Measurements from ENCODE around the gene GFAP.
A peak's percentile ranks its signal among the peaks of the same experiment; 100 is the strongest.

The GFAP gene

GRCh38 chr17:44906010-44906646 is 9.2 kb downstream of the GFAP start (continued):
- TF ChIP-seq OSR2 (tag by site-specific recombination; IDR thresholded peaks at IDR 0.05) (peak; percentile 37), ZNF549 (tag by site-specific recombination; IDR thresholded peaks at IDR 0.05) (no peak), ZNF146 (tag by site-specific recombination; IDR thresholded peaks at IDR 0.05) (no peak), ZXDB (tag by site-specific recombination; IDR thresholded peaks at IDR 0.05) (no peak), ZBTB1 (tag by site-specific recombination; IDR thresholded peaks at IDR 0.05) (no peak), ZNF266 (tag by site-specific recombination; IDR thresholded peaks at IDR 0.05; ENCODE audit: low read depth) (no peak), ZNF416 (tag by site-specific recombination; IDR thresholded peaks at IDR 0.05) (no peak), ZEB2 (tag by site-specific recombination; IDR thresholded peaks at IDR 0.05) (peak; percentile 46; the same call in 1 of the 2 replicates), ZNF677 (tag by site-specific recombination; IDR thresholded peaks at IDR 0.05) (no peak), ZBTB20 (tag by site-specific recombination; IDR thresholded peaks at IDR 0.05) (no peak), KLF16 (tag by site-specific recombination; IDR thresholded peaks at IDR 0.05) (no peak), ZNF292 (tag by site-specific recombination; IDR thresholded peaks at IDR 0.05; ENCODE audit: borderline replicate concordance, low read depth) (no peak), ZNF629 (tag by site-specific recombination; IDR thresholded peaks at IDR 0.05) (peak; percentile 54; the same call in 1 of the 2 replicates), ZNF600 (tag by site-specific recombination; IDR thresholded peaks at IDR 0.05) (0 out of 2 replicates have a peak, but pooled peaks have one; percentile 21), TRIM28 (IDR thresholded peaks at IDR 0.05; ENCODE audit: borderline replicate concordance, low read length) (no peak), GLIS2 (tag by site-specific recombination; IDR thresholded peaks at IDR 0.05) (no peak)

DNA sequence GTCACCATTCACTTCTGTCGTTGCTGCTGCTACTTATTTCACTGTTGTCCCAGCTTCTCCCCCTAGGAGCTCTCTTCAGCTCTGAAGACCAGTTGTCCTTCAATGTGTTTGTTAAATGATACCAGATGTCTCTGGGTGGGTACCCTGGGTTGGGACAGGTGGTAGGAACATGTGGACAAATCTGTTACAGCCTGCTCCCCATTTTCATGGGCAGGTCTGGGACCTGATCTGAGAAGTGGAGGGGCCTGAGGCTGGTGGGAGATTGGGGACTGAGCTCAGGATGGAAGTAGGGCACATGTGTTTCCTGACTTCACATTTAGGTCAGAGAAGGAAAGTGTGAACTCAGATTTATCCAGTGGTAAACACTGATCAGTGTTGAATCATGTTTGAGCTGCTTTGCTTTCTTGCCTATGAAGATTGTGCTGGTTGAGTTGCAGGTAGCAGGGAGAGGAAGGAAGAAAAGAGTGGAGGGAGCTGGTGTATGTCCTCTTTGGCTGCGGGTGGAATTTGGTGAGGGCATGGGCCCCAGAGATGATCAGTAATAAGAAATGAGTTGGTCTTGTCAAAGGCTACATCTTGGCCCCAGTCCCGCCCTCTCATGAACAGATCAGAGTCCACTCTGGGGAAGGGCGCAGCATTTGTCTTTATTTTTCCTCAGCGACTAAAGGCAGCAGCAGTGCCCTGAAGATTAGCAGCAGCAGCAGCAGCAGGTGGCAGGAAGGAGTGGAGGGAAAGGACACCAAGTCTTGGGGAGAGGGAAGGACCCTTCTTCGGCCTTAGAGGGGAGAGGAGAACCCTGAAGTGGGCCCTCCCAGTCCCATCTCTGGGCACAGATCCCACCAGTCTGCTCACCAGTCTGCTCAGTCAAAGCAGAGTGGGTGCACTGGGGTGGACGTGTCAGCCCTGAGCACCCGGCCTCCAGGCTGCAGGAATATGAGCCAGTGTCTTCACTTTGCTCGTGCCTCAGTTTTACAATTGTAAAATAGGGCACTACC is 10.0 kb downstream of the GFAP start:
- Histone ChIP-seq H3K9me3 (ENCODE audit: control insufficient read depth, insufficient read depth, low read depth, low read length) (no peaks in the 10 kb centered on the region), H3K27ac (ENCODE audit: extremely low read depth, low read depth, low read length) (no peak overlapping the region), H3K36me3 (ENCODE audit: control insufficient read depth in 2 of 2, insufficient read depth in 1 of 2, low read length in 2 of 2) (peaks cover 0 to 18% of the 10 kb centered on the region in 2 experiments; a peak in 1 of 3 replicates), H3K4me3 (ENCODE audit: low read depth, low read length) (no peak overlapping the region), H3K4me1 (ENCODE audit: control insufficient read depth, insufficient read depth, low read length) (peaks cover 19% of the 10 kb centered on the region)
- CTCF ChIA-PET = interaction anchor here (0.5 to 8.3 kb wide), 2 partner anchors 14 to 136 kb away, joined by 3 to 74 read pairs; no protein-coding TSS in a partner anchor
- POLR2A ChIA-PET = interaction anchor here (0.6 kb wide), 2 partner anchors 290 to 527 kb away, joined by 3 to 5 read pairs; no protein-coding TSS in a partner anchor
- TF ChIP-seq ZNF776 (tag by site-specific recombination; IDR thresholded peaks at IDR 0.05; ENCODE audit: borderline replicate concordance) = no peak
- TF ChIP-seq ZNF449 (tag by site-specific recombination; IDR thresholded peaks at IDR 0.05) = no peak
- TF ChIP-seq ZNF274 (IDR thresholded peaks at IDR 0.05; ENCODE audit: low read length) = no peak
- TF ChIP-seq ZNF274 (tag by site-specific recombination; IDR thresholded peaks at IDR 0.05; ENCODE audit: borderline replicate concordance) = no peak
- TF ChIP-seq, protein P1, sequence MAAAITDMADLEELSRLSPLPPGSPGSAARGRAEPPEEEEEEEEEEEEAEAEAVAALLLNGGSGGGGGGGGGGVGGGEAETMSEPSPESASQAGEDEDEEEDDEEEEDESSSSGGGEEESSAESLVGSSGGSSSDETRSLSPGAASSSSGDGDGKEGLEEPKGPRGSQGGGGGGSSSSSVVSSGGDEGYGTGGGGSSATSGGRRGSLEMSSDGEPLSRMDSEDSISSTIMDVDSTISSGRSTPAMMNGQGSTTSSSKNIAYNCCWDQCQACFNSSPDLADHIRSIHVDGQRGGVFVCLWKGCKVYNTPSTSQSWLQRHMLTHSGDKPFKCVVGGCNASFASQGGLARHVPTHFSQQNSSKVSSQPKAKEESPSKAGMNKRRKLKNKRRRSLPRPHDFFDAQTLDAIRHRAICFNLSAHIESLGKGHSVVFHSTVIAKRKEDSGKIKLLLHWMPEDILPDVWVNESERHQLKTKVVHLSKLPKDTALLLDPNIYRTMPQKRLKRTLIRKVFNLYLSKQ (tag by site-specific recombination; IDR thresholded peaks at IDR 0.05; ENCODE audit: borderline replicate concordance) = no peak
- TF ChIP-seq TRIM28 (IDR thresholded peaks at IDR 0.05; ENCODE audit: borderline replicate concordance, low read length) = no peak
- no peak for TF ChIP-seq ZNF639 (tag by site-specific recombination; IDR thresholded peaks at IDR 0.05)
- TF ChIP-seq RBAK (tag by site-specific recombination; IDR thresholded peaks at IDR 0.05) = no peak
- TF ChIP-seq KLF1 (tag by site-specific recombination; IDR thresholded peaks at IDR 0.05) = no peak

Measured in HEK293 (cell line).